Stimulated activated naive CD8-positive, alpha-beta T cell treated with anti-CD3 and anti-CD28 coated beads, Interleukin-15, amount 100 ng/mL, for 72 hours (primary cell): ENCODE results near the gene CDK19.
"Not testable (repeated sequence)": the region's sequence is repeated elsewhere in the genome, so short reads cannot be mapped to it uniquely, and the experiment has no call there.

Source experiments
- ATAC-seq: fragments of 150-1000 bp; cut with Tn5 transposase; 2 replicates; pipeline ENCODE4 v1.10.0; 2021; ENCODE audit warnings: mild to moderate bottlenecking, moderate library complexity
- DNase-seq, 2 donors: peaks; one replicate each; pipeline ENCODE4 v3.0.0; 2021 to 2022
- H3K27ac Mint-ChIP-seq, 2 donors: one replicate each; pipeline ENCODE4 v1.8.0; 2022; ENCODE audit warnings: mild to moderate bottlenecking in 2 of 2, mixed read lengths in 2 of 2, moderate library complexity in 2 of 2
- H3K27me3 Mint-ChIP-seq: one replicate; pipeline ENCODE4 v1.8.0; 2022; ENCODE audit warnings: mixed read lengths
- H3K4me1 Mint-ChIP-seq: one replicate; pipeline ENCODE4 v1.8.0; 2022; ENCODE audit warnings: mild to moderate bottlenecking, mixed read lengths
- H3K4me3 Mint-ChIP-seq, 2 donors: one replicate each; pipeline ENCODE4 v1.8.0; 2022; ENCODE audit warnings: mild to moderate bottlenecking in 2 of 2, mixed read lengths in 2 of 2, moderate library complexity in 1 of 2
- H3K9me3 Mint-ChIP-seq, 2 donors: one replicate each; pipeline ENCODE4 v1.8.0; 2022; ENCODE audit warnings: mixed read lengths in 2 of 2

The CDK19 gene

DNA sequence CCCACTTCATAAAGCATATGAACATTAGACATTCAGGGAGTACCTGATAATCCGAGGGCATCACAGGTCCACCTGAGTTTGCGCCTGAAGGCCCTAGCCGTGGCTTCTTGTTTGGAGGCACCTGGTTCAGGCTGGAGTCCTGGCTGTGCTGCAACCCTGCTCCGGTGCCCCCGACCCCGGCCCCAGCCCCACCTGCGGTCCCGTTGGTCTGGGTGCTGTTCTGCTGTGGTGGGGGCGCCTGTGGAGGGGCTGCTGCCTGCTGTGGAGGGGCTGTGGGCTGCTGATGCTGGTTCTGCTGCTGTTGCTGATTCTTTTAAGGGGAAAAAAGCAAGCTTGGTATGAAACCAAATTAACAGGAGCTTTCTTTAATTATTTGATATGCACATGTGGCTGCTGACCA lies 194.2 kb downstream of the CDK19 start:
- no peak overlapping the region for H3K4me3 Mint-ChIP-seq
- H3K4me1 Mint-ChIP-seq = peaks cover 23% of the 10 kb centered on the region
- no peak for ATAC-seq
- no peak for DNase-seq
- H3K27me3 Mint-ChIP-seq = no peaks in the 10 kb centered on the region
- no peak overlapping the region for H3K27ac Mint-ChIP-seq
- H3K9me3 Mint-ChIP-seq = no peaks in the 10 kb centered on the region

DNA sequence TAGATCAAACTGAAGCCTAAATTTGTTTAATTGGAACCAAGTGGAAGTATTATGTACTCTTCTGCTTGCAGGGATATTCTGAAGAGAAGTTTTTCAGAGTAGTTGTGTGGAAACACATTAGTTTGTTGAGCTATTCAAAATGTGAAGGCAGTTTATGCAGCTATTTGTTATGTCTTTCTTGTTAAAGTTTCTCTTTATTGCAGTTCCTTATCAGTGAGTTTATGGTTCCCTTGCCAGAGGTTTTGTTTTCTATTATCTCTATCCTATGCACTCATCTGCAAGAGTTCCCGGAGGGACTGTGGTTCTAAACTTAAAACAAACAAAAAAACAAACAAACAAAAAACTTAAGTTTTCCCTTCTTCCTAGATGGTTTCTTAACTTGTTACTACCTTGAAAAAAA lies 195.2 kb downstream of the CDK19 start:
- Mint-ChIP-seq H3K4me1 (peaks cover 23% of the 10 kb centered on the region), H3K27ac (no peak overlapping the region), H3K9me3 (no peaks in the 10 kb centered on the region), H3K27me3 (no peaks in the 10 kb centered on the region), H3K4me3 (no peak overlapping the region)
- ATAC-seq (no peak), DNase-seq (no peak)

DNA sequence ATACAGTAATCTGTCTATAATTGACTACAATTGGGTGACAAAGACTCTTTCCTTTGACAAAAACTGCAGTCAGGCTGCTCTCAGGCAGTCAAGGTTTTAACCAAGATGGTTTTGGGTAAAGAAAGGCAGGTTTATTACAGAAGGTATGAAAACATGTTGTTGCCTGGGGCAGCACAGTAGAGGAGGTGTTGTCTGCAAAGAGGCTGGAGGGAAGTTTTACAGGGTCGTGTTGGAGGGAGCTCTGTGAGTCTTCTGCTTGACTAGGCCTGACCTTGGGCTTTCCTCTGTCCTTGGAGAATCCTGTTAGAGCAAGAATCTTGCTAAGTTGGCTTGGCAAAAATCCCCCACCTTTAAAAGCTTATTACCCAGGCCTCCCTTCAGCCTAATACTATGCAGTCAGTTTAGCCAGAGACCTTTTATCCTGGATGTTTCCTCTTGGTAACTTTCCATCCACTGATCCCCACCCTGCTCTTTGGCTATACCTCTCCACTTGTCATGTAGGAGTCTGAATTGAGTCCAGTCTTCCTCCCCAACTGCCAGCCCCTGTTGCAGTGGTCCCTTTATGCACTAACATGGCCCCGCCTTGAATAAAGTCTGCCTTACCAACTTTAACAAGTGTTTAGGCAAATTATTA lies 195.9 kb downstream of the CDK19 start:
- peaks cover 23% of the 10 kb centered on the region for H3K4me1 Mint-ChIP-seq
- no peak overlapping the region for H3K27ac Mint-ChIP-seq
- ATAC-seq = no peak
- no peaks in the 10 kb centered on the region for H3K9me3 Mint-ChIP-seq
- no peak for DNase-seq
- H3K27me3 Mint-ChIP-seq = no peaks in the 10 kb centered on the region
- H3K4me3 Mint-ChIP-seq = no peak overlapping the region

DNA sequence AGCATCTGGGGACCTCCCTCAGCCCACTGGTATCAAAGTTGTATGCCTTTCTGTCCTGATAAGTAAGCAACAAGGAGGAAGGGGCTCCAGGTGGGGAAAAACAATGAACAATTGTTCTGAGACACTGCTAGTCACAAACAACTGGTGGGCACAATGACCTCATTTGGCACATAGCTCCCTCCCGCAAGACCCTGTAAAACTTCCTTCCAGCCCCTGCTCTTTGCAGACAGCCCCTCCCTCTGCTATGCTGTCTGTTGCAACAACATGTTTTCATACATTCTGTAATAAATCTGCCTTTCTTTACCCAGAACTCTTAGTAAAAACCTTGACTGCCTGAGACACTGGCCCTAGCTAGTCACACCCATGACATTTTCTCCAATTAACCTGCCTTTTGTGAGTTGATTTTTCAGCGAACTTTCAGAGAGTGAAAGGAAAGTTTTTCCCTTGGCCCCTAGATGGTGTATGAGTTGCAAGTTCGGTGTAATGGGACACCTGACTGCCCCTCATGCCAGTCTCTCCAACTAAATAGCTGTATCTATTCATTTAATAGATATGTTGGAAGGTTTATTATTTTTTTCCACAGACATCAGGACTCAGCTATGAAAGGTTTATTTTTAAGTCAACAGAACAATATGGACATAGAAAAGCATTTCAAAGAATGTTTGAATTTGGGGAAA lies 196.5 kb downstream of the CDK19 start:
- no peak for DNase-seq
- Mint-ChIP-seq H3K9me3 (no peaks in the 10 kb centered on the region), H3K4me1 (peaks cover 23% of the 10 kb centered on the region), H3K27ac (no peak overlapping the region), H3K27me3 (no peaks in the 10 kb centered on the region), H3K4me3 (no peak overlapping the region)
- ATAC-seq = no peak

DNA sequence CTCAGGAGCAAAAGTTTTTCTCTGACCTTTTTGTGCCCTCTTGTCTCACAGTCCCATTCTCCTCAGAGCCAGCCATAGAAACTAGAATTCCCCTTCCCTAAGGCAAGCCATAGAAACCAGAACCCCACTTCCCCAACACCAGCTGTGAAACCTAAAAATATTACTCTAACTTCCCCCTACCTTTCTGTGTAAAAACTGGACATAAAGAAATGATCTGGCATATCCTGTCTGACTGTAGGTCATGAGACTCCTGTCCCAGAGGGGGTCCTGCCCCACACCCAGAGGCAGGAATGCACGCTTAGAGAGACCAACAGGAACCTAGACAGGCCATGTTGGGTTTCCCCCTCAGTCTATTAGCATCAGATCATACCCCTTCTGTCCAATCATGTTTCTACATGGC lies 198.2 kb downstream of the CDK19 start:
- DNase-seq = no peak
- no peak overlapping the region for H3K4me3 Mint-ChIP-seq
- H3K9me3 Mint-ChIP-seq = no peaks in the 10 kb centered on the region
- H3K4me1 Mint-ChIP-seq = peaks cover 23% of the 10 kb centered on the region
- peak overlapping the region in 1 of 2 donors; percentile 46 for H3K27ac Mint-ChIP-seq
- H3K27me3 Mint-ChIP-seq = no peaks in the 10 kb centered on the region
- ATAC-seq = no peak

DNA sequence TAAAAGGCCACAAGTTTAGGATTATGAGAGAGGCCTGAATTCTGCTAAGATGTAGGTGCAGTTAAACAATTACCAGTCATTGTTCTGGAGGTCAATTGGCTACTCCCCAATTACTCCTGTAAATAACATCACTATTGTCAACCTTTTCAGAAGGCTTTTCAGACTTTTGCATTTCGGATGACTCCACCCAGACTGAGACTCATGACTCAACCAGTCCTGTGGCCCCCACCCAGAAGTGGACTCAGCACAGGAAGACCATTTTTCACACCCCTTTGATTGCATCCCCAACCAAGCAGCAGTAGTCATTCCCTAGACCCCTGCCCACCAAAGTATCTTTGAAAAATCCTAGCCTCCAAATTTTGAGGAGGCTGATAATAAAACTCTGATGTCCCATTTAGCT lies 199.5 kb downstream of the CDK19 start:
- no peak overlapping the region for H3K4me3 Mint-ChIP-seq
- no peaks in the 10 kb centered on the region for H3K27me3 Mint-ChIP-seq
- H3K4me1 Mint-ChIP-seq = peaks cover 23% of the 10 kb centered on the region
- H3K9me3 Mint-ChIP-seq = no peaks in the 10 kb centered on the region
- DNase-seq (no peak), ATAC-seq (no peak)
- H3K27ac Mint-ChIP-seq = no peak overlapping the region

DNA sequence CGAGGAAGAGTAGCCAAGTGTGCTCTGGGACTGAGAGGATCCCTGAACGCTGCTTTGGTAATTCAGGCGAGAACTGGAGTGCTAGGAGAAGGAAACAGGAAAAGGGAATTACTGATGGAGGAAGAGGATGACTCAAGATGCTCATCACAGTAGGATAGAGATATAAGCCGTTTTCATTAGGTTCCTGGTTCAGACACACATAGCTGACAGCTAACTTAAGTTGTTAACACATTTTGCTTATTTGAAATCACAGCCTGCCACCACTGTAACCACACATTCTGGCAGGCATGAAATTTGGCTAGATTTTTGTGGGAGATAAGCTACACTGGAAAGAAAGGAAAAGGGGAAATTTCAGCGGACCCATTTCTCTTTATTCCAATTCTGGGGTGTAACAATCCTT lies 200.7 kb downstream of the CDK19 start:
- Mint-ChIP-seq H3K4me3 (no peak overlapping the region), H3K4me1 (peaks cover 23% of the 10 kb centered on the region), H3K9me3 (no peaks in the 10 kb centered on the region), H3K27ac (no peak overlapping the region), H3K27me3 (no peaks in the 10 kb centered on the region)
- no peak for ATAC-seq
- no peak for DNase-seq

DNA sequence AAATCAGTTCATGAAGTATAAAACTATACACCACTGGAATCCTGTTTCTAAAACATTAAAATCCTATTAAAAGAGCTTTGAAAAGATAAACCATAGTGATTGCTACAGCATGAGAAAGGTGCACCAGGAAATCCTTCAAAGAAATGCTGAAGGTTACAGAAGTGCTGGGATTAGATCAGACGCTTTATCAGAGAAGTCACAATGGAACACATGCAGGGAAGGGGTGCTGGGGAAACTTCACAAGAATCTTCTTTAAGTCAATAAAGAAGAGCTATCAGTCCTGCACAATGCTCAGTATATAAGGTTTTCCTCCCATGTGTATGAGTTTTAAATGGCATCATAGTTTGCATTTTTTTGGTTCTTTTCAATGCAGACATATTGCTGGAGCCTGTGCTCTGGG lies 201.2 kb downstream of the CDK19 start:
- DNase-seq (no peak), ATAC-seq (no peak)
- no peaks in the 10 kb centered on the region for H3K9me3 Mint-ChIP-seq
- H3K4me3 Mint-ChIP-seq = no peak overlapping the region
- H3K4me1 Mint-ChIP-seq = peaks cover 21% of the 10 kb centered on the region
- H3K27me3 Mint-ChIP-seq = no peaks in the 10 kb centered on the region
- no peak overlapping the region for H3K27ac Mint-ChIP-seq

DNA sequence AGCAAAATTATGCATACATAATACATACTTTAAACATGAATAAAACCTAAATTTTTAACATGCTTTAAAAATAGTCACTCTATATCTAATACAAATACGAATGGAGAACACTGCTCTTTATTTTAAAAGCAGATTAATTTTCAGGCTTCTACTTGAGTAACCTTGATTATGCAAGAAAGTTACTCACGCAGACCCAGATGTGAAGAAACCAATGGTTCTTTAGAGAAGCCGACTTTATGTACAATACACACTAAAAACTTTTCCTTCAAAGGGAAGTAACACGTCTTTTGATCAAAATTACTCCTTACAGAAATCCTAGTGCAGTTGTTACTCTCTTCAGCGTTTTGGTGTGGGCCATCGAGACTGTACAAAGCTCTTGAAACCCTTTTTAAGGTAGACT lies 201.9 kb downstream of the CDK19 start:
- H3K27ac Mint-ChIP-seq = no peak overlapping the region
- ATAC-seq = no peak
- no peaks in the 10 kb centered on the region for H3K27me3 Mint-ChIP-seq
- H3K4me1 Mint-ChIP-seq = peaks cover 13% of the 10 kb centered on the region
- no peaks in the 10 kb centered on the region for H3K9me3 Mint-ChIP-seq
- DNase-seq = no peak
- H3K4me3 Mint-ChIP-seq = no peak overlapping the region

DNA sequence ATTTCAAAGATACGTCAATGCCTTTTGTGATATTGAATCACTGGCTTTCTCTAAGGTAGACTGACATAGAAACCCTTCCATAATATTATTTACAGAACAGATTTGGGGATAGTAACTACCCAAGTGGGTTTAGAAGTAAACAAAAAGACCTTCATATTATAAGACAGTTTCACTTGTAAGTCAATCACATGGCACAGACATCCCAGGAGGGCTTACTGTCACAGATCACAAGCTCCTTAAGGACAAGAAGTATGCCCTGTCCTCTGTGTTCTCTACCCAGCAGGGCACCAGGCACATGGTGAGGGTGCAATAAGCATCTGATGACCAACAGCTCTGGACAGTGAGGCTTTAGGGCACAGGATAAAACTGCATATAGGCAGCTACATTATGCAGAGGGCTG lies 203.0 kb downstream of the CDK19 start:
- Mint-ChIP-seq H3K27me3 (no peaks in the 10 kb centered on the region), H3K9me3 (no peaks in the 10 kb centered on the region), H3K4me1 (peaks cover 5% of the 10 kb centered on the region), H3K4me3 (no peak overlapping the region), H3K27ac (no peak overlapping the region)
- no peak for DNase-seq
- no peak for ATAC-seq

DNA sequence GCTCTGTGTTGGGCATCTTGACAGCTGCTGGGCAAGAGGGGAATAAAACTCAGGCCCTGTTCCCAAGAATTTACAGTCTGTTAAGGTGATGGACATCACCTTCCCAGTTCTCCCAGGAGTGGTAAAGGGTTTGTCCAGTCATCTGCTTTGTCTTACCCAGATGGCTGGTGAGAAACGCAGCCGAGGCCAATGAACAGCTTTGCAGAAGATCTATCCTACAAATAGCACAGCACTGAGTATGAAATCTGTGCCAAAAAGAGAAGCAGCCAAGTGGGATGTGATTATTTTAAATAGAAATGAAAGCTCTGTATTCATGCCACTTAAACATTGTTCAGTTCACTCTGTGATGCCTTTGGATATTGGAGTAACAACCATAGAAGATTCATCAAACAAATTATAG lies 206.2 kb downstream of the CDK19 start:
- ATAC-seq (no peak), DNase-seq (no peak)
- no peaks in the 10 kb centered on the region for H3K4me1 Mint-ChIP-seq
- H3K9me3 Mint-ChIP-seq = no peaks in the 10 kb centered on the region
- H3K4me3 Mint-ChIP-seq = no peak overlapping the region
- no peak overlapping the region for H3K27ac Mint-ChIP-seq
- no peaks in the 10 kb centered on the region for H3K27me3 Mint-ChIP-seq

DNA sequence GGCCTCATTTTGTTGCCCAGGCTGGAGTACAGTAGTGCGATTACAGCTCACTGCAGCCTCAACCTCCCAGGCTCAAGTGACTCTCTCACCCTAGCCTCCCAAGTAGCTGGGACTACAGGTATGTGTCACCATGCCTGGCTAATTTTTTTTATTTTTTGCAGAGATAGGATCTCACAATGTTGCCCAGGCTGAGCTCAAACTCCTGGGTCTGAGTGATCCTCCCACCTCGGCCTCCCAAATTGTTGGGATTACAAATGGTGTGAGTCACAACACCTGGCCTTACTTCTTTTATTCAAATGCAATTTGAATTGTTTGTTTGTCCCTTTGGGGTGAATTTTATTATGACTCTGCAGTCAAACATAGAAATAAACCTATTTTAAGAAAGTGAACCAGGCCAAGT lies 207.1 kb downstream of the CDK19 start:
- no peaks in the 10 kb centered on the region for H3K27me3 Mint-ChIP-seq
- H3K27ac Mint-ChIP-seq = no peak overlapping the region

DNA sequence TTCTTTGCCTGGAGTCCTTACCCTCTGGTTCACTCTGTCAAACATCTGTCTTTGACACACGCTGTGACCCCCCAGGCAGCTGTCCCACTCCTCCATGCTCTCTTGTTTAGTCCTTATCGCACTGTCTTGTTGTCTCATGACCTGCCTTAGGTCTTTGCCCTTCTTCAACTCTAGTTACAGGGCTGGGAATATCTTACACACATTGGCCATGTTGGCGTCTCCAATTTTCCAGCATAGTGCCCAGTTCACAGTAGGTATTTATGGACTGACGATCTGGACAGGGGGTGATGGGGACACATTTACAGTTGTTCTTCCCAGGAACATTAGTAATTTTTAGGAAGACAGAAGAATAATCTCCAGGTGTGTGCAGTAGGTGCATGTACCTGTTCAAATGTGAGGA lies 209.1 kb downstream of the CDK19 start:
- Mint-ChIP-seq H3K27me3 (no peaks in the 10 kb centered on the region), H3K27ac (no peak overlapping the region), H3K4me1 (no peaks in the 10 kb centered on the region), H3K4me3 (no peak overlapping the region), H3K9me3 (no peaks in the 10 kb centered on the region)
- DNase-seq (no peak), ATAC-seq (no peak)

More for the DNA sequence above, 207.1 kb downstream of the CDK19 start:
- DNase-seq (no peak), ATAC-seq (no peak)
- H3K9me3 Mint-ChIP-seq = no peaks in the 10 kb centered on the region
- H3K4me3 Mint-ChIP-seq = no peak overlapping the region
- H3K4me1 Mint-ChIP-seq = no peaks in the 10 kb centered on the region

DNA sequence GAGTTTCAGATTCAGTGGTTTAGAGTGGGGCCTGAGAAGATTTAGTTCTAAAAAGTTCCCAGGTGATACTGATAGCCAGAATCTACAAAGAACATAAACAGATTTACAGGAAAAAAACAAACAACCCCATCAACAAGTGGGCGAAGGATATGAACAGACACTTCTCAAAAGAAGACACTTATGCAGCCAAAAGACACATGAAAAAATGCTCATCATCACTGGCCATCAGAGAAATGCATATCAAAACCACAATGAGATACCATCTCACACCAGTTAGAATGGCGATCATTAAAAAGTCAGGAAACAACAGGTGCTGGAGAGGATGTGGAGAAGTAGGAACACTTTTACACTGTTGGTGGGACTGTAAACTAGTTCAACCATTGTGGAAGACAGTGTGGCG lies 214.6 kb downstream of the CDK19 start:
- H3K4me3 Mint-ChIP-seq, H3K27ac Mint-ChIP-seq, H3K4me1 Mint-ChIP-seq, H3K9me3 Mint-ChIP-seq, H3K27me3 Mint-ChIP-seq, DNase-seq, ATAC-seq: not testable (repeated sequence)

DNA sequence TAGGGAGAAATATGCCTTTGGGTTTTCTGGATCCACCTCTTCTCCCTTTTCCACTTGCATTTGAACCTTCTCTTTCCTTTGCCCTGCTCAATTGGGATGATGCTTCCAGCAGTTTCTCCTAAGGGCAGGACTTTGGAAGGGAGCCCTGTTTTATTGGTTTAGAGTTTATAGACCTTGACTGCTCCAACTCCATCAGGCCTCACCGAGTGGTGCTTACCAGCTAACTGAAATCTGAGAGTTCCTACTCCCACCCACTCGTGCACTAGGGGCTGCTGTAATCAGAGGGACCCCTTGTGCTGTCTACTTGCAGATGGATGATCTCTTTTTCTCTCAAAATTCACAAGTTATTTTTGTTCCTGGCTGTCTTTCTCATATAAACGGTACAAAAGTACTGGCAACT lies 217.5 kb downstream of the CDK19 start:
- Mint-ChIP-seq H3K4me3 (no peak overlapping the region), H3K27me3 (no peaks in the 10 kb centered on the region), H3K9me3 (peaks cover 0 to 11% of the 10 kb centered on the region in 2 donors), H3K27ac (no peak overlapping the region), H3K4me1 (no peaks in the 10 kb centered on the region)
- DNase-seq (no peak), ATAC-seq (no peak)

DNA sequence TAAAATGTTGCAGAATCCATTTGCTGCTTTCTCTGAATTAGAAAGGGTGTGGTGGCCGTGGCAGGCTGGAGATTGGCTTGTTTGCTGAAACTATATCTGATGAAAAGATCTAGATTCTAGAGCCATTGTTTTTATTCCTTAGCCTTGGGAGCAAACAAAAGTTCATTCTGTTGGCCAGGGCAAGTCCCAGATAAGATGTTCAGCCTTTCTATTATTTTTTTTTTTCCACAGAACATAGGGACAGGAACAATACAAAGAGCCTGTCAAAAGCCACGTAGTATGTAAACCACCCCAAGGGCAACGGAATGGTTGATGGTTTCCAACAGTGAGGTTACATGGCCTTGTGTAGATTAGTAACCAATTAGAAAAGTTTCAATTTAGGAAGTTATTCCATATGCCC lies 218.9 kb downstream of the CDK19 start:
- ATAC-seq (no peak), DNase-seq (no peak)
- Mint-ChIP-seq H3K27ac (no peak overlapping the region), H3K27me3 (no peaks in the 10 kb centered on the region), H3K4me3 (no peak overlapping the region), H3K9me3 (peaks cover 0 to 11% of the 10 kb centered on the region in 2 donors), H3K4me1 (no peaks in the 10 kb centered on the region)

DNA sequence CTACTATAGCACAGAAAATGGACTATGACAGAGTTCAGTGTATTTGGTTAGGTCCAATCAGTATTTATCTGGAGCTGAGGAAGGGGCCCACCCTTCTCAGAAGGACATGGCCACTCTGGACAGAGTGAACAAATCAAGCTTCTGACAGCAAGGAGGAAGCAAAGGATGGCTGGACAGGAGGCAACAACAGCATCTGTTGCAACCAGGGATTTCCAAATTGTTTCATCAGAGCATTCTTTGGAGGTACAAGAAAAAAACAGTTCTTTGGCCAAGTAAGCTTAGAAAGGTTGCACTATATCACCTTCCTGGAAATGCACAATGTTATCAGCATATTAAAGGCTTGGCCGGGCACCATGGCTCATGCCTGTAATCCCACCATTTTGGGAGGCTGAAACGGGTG lies 220.2 kb downstream of the CDK19 start:
- ATAC-seq (no peak), DNase-seq (no peak)
- Mint-ChIP-seq H3K4me3 (no peak overlapping the region), H3K4me1 (peaks cover 6% of the 10 kb centered on the region), H3K9me3 (peaks cover 0 to 11% of the 10 kb centered on the region in 2 donors), H3K27ac (no peak overlapping the region), H3K27me3 (no peaks in the 10 kb centered on the region)
